H9 (cell line): ENCODE data around the gene GLRX3. TPM values are rescaled to one million over a fixed set of nuclear protein-coding genes. Genes with fewer than 3 reads are reported as not detected.

ENCODE experiments used
- DNase-seq: peaks from one replicate; pipeline ENCODE4 v3.0.0-alpha.2; 2017
- H2AFZ ChIP-seq: one replicate; pipeline ENCODE4 v1.6.1; 2013; ENCODE audit warnings: mild to moderate bottlenecking, low read length, control low read depth, moderate library complexity
- H2AK5ac ChIP-seq: 2 replicates; pipeline ENCODE4 v1.6.1; 2013; ENCODE audit warnings: low read length, control low read depth, mixed read lengths; ENCODE audit not compliant: insufficient read length
- H2BK120ac ChIP-seq: one replicate; pipeline ENCODE4 v1.6.1; 2013; ENCODE audit warnings: low read depth, mild to moderate bottlenecking, low read length, control low read depth, inconsistent platforms; ENCODE audit not compliant: poor library complexity, severe bottlenecking
- H2BK12ac ChIP-seq: 2 replicates; pipeline ENCODE4 v1.6.1; 2013; ENCODE audit warnings: low read length, control low read depth, mixed read lengths, low read depth; ENCODE audit not compliant: insufficient read length
- H2BK15ac ChIP-seq: 2 replicates; pipeline ENCODE4 v1.6.1; 2013; ENCODE audit warnings: low read depth, low read length, control low read depth
- H2BK20ac ChIP-seq: one replicate; pipeline ENCODE4 v1.6.1; 2013; ENCODE audit warnings: low read depth, mild to moderate bottlenecking, low read length, control low read depth, inconsistent platforms; ENCODE audit not compliant: poor library complexity, severe bottlenecking
- H2BK5ac ChIP-seq: 2 replicates; pipeline ENCODE4 v1.6.1; 2013; ENCODE audit warnings: low read length, control low read depth, mixed read lengths; ENCODE audit not compliant: insufficient read length
- H3K14ac ChIP-seq: 2 replicates; pipeline ENCODE4 v1.6.1; 2013; ENCODE audit warnings: low read length, control low read depth; ENCODE audit not compliant: insufficient read depth
- H3K18ac ChIP-seq: 2 replicates; pipeline ENCODE4 v1.6.1; 2013; ENCODE audit warnings: low read depth, mild to moderate bottlenecking, mixed read lengths, low read length, control low read depth; ENCODE audit not compliant: insufficient read length
- H3K23ac ChIP-seq: 2 replicates; pipeline ENCODE4 v1.6.1; 2013; ENCODE audit warnings: low read length, control low read depth, mixed read lengths, low read depth; ENCODE audit not compliant: insufficient read length
- H3K23me2 ChIP-seq: 2 replicates; pipeline ENCODE4 v1.6.1; 2013; ENCODE audit warnings: low read depth, mild to moderate bottlenecking, mixed read lengths, low read length, control low read depth; ENCODE audit not compliant: insufficient read length, poor library complexity, severe bottlenecking
- H3K27ac ChIP-seq: 2 replicates; pipeline ENCODE4 v1.5.1; 2013; ENCODE audit warnings: low read length, control low read depth, mixed read lengths, low read depth; ENCODE audit not compliant: insufficient read length
- H3K27me3 ChIP-seq: 2 replicates; pipeline ENCODE4 v1.6.1; 2013; ENCODE audit warnings: low read length, control low read depth, inconsistent platforms; ENCODE audit not compliant: insufficient read depth
- H3K4ac ChIP-seq: 2 replicates; pipeline ENCODE4 v1.6.1; 2013; ENCODE audit warnings: low read depth, mild to moderate bottlenecking, control low read depth, inconsistent platforms, low read length, moderate library complexity
- H3K4me1 ChIP-seq: 2 replicates; pipeline ENCODE4 v1.6.1; 2013; ENCODE audit warnings: low read length, control low read depth, inconsistent platforms; ENCODE audit not compliant: insufficient read depth
- H3K4me2 ChIP-seq: 2 replicates; pipeline ENCODE4 v1.6.1; 2013; ENCODE audit warnings: low read length, control low read depth, mixed read lengths; ENCODE audit not compliant: insufficient read length, insufficient read depth
- H3K56ac ChIP-seq: 2 replicates; pipeline ENCODE4 v1.6.1; 2013; ENCODE audit warnings: low read depth, mild to moderate bottlenecking, mixed read lengths, low read length, control low read depth; ENCODE audit not compliant: insufficient read length
- H3K79me1 ChIP-seq: 2 replicates; pipeline ENCODE4 v1.6.1; 2013; ENCODE audit warnings: low read depth, mild to moderate bottlenecking, moderate library complexity, low read length, control low read depth, inconsistent platforms; ENCODE audit not compliant: insufficient read depth, poor library complexity, severe bottlenecking
- H3K79me2 ChIP-seq: 2 replicates; pipeline ENCODE4 v1.6.1; 2013; ENCODE audit warnings: low read length, control low read depth, inconsistent platforms; ENCODE audit not compliant: insufficient read depth
- H3K9ac ChIP-seq: 2 replicates; pipeline ENCODE4 v1.6.1; 2013; ENCODE audit warnings: low read length, control low read depth, mixed read lengths; ENCODE audit not compliant: insufficient read length; ENCODE audit errors: extremely low read depth
- H3K9me3 ChIP-seq: one replicate; pipeline ENCODE4 v1.6.1; 2013; ENCODE audit warnings: low read depth, low read length, inconsistent platforms; ENCODE audit not compliant: control insufficient read depth
- H3T11ph ChIP-seq: one replicate; pipeline ENCODE4 v1.6.1; 2013; ENCODE audit warnings: mild to moderate bottlenecking, low read length, control low read depth, inconsistent platforms
- H4K20me1 ChIP-seq: one replicate; pipeline ENCODE4 v1.6.1; 2013; ENCODE audit not compliant: control insufficient read depth, insufficient read length, insufficient read depth
- H4K5ac ChIP-seq: 2 replicates; pipeline ENCODE4 v1.6.1; 2013; ENCODE audit warnings: low read depth, mild to moderate bottlenecking, mixed read lengths, low read length, control low read depth; ENCODE audit not compliant: insufficient read length
- H4K8ac ChIP-seq: replicated peaks from 2 replicates; pipeline ENCODE4 v1.6.1; 2013; ENCODE audit warnings: low read length, control low read depth, mixed read lengths, low read depth; ENCODE audit not compliant: insufficient read length
- H4K91ac ChIP-seq: 2 replicates; pipeline ENCODE4 v1.6.1; 2013; ENCODE audit warnings: low read depth, mild to moderate bottlenecking, moderate library complexity, mixed read lengths, low read length, control low read depth; ENCODE audit not compliant: insufficient read length
- H3K27ac Mint-ChIP-seq, 3 experiments: 2 replicates in 2 of 3; 3 replicates in 1 of 3; pipeline ENCODE4 v1.8.0; 2020 to 2021; ENCODE audit warnings: mixed read lengths in 3 of 3, mild to moderate bottlenecking in 1 of 3, moderate library complexity in 1 of 3
- H3K27me3 Mint-ChIP-seq: 2 replicates; pipeline ENCODE4 v1.8.0; 2021; ENCODE audit warnings: low read depth, mild to moderate bottlenecking, moderate library complexity, mixed read lengths
- H3K36me3 Mint-ChIP-seq, 3 experiments: 2 replicates in 2 of 3; 3 replicates in 1 of 3; pipeline ENCODE4 v1.8.0; 2020 to 2021; ENCODE audit warnings: low read depth in 3 of 3, mixed read lengths in 3 of 3; ENCODE audit not compliant: insufficient read depth in 1 of 3
- H3K4me1 Mint-ChIP-seq, 2 experiments: 2 replicates each; pipeline ENCODE4 v1.8.0; 2020; ENCODE audit warnings: mixed read lengths in 2 of 2
- H3K4me3 Mint-ChIP-seq, 2 experiments: 2 replicates in 1 of 2; 3 replicates in 1 of 2; pipeline ENCODE4 v1.8.0; 2020 to 2021; ENCODE audit warnings: mild to moderate bottlenecking in 2 of 2, mixed read lengths in 2 of 2, moderate library complexity in 1 of 2
- H3K9me3 Mint-ChIP-seq, 2 experiments: 2 replicates in 1 of 2; 3 replicates in 1 of 2; pipeline ENCODE4 v1.8.0; 2020; ENCODE audit warnings: mild to moderate bottlenecking in 2 of 2, mixed read lengths in 2 of 2, moderate library complexity in 1 of 2
- CTCF ChIP-seq: fragments of 200-600 bp; sonication (generic); conservative IDR thresholded peaks from 3 replicates; pipeline ENCODE4 v1.8.0; 2021; ENCODE audit warnings: antibody characterized with exemption, mild to moderate bottlenecking
- WGBS: extraction: QIAGEN DNeasy Blood & Tissue Kit; methylation state at CpG from one replicate; pipeline ENCODE4 v1.1.7; 2013; ENCODE audit warnings: missing lambda C conversion rate, low lambda C conversion rate, mixed read lengths; ENCODE audit not compliant: insufficient read length; ENCODE audit errors: extremely low coverage; 5-methylcytosine and 5-hydroxymethylcytosine counted together
- total RNA-seq: library from RNA; stranded (reverse); gene quantifications from 2 replicates; pipeline ENCODE4 v1.2.1, GENCODE V29; 2021

The GLRX3 gene
- total RNA-seq, 1 experiment from 2014 or later: 139 TPM

- H3K14ac ChIP-seq: no peak overlapping the region
- no peak overlapping the region for H3T11ph ChIP-seq
- H2BK120ac ChIP-seq: no peak overlapping the region
- H3K79me1 ChIP-seq: peaks cover 10% of the 10 kb centered on the region
- no peaks in the 10 kb centered on the region for H3K9me3 ChIP-seq
- DNase-seq: no peak
- no peak overlapping the region for H3K23ac ChIP-seq
- no peaks in the 10 kb centered on the region for H4K20me1 ChIP-seq
- Mint-ChIP-seq H3K4me3 (no peak overlapping the region), H3K4me1 (peaks cover 27 to 33% of the 10 kb centered on the region in 2 experiments), H3K9me3 (no peaks in the 10 kb centered on the region), H3K27me3 (no peaks in the 10 kb centered on the region), H3K36me3 (peaks cover 13 to 41% (median 36%) of the 10 kb centered on the region in 3 experiments), H3K27ac (no peak overlapping the region)
- no peak overlapping the region for H3K56ac ChIP-seq
- no peak overlapping the region for H3K18ac ChIP-seq
- peaks cover 5% of the 10 kb centered on the region; the same call in 1 of the 2 replicates for H3K79me2 ChIP-seq
- no peak overlapping the region for H3K4me2 ChIP-seq
- H4K5ac ChIP-seq: no peak overlapping the region
- H4K8ac ChIP-seq: no peak overlapping the region
- H3K9ac ChIP-seq: no peak overlapping the region
- no peak overlapping the region for H2BK12ac ChIP-seq
- H3K4me1 ChIP-seq: peaks cover 3% of the 10 kb centered on the region
- no peak overlapping the region for H2BK15ac ChIP-seq
- no peak for TF ChIP-seq CTCF
- H3K23me2 ChIP-seq: no peaks in the 10 kb centered on the region
- no peak overlapping the region for H4K91ac ChIP-seq
- H2BK20ac ChIP-seq: no peak overlapping the region
- no peak overlapping the region for H3K4ac ChIP-seq
- no peak overlapping the region for H2AFZ ChIP-seq
- no peak overlapping the region for H2AK5ac ChIP-seq
- no peak overlapping the region for H3K27ac ChIP-seq
- WGBS: no CpG with 5 or more reads among the region's 2 CpGs
- no peaks in the 10 kb centered on the region for H3K27me3 ChIP-seq
- H2BK5ac ChIP-seq: no peak overlapping the region
Measured at GRCh38 chr10:130161331-130161730, 25.1 kb downstream of the GLRX3 start.
